GM18526 (cell line): ENCODE measurements around the gene STRADA.

Experiments used
- POLR2A ChIP-seq: IDR thresholded peaks from 3 replicates; pipeline ENCODE4 v1.6.1; 2011; ENCODE audit not compliant: insufficient read length; ENCODE audit errors: extremely low read depth

Gene STRADA

DNA sequence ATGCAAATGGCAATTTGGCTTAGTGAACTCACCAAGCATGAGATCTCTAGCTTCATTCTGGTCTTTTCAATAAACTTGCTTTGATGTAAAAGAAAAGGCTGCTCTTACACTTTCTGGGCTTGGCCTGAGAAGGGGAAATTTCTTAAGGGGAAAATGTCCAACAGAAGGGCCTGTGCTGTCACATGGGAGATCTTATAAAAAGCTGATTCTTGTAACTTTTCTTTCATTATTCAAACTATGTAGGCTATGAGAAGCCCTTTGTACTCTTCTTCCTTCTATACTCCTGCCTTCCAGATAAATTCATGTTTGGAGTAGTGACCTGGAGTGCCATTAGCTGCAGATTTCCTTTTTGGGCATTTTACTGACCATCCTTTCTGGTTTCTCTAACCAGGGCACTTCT is 58.6 kb downstream of the STRADA start:
- no peak for TF ChIP-seq POLR2A

DNA sequence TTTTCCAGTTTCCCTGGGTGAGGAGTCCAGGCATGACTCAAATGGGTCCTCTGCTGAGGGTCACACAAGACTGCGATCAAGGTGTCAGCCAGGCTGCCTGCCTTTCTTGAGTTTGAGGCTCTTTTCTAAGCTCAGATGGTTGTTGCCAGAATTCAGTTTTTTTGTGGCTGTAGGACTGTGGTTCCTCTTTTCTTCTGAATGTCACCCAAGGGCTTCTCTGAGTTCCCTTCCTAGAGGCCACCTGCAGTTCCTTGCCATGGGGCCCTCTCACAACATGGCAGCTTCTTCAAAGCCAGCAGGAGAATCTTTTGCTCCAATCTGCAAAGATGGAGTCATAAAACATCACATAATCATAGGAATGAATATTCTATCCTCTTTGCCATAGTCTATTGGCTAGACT is 59.2 kb downstream of the STRADA start:
- TF ChIP-seq POLR2A = no peak

DNA sequence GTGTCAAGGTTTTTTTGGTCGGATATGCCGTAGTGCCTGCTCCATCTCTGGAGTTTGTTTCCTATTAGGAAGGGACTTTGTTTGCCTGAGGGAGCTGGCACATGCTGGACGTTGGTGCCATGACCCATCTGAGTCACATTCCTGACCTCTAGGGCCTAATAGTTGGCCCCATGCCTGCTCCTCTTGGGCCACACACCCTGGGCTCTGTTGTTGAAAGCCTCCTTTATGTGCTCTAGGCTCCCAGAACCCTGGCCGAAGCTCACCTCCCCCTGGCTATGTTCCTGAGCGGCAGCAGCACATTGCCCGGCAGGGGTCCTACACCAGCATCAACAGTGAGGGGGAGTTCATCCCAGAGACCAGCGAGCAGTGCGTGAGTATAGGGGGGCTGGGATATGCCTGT is 60.1 kb downstream of the STRADA start:
- no peak for TF ChIP-seq POLR2A

DNA sequence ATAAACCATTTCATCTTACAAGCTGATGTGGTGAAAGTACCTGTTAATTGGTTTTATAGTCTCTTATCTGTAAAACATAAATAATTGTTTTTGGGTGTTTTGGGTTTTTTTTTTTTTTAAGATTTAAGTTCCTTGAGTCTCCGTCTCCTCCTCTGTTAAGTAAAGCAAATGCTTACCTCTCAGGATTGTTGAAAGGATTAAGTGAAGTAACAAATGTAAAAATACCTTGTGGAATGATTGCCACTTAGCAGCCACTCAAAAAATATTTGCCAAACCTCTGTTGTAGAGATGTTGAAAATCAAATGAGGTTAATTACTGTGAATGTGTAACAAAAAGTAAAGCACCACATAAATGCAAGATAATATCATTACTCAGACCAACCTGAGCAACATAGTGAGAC is 60.9 kb downstream of the STRADA start:
- TF ChIP-seq POLR2A = no peak

- TF ChIP-seq POLR2A = no peak
Measured at GRCh38 chr17:63679214-63679613, 62.4 kb downstream of the STRADA start.

DNA sequence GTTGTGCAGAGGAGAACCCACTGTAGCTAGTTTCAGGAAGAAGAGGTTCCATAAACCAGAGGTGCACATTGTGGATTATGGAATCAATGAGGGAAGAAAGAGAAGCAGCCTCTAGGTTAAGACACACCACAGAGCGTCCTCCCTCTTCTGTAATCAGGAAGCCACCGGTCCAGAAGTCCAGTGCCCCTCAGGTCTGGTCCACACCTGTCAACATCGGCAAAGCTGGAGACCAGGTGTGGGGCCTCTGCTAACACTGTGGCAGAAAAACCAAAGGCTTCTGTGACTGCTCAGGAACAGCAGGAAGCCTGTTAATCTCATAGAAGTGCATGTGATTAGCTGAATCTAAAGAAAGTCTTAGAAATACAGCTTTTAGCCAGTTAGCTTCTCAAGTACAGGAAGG is 65.0 kb downstream of the STRADA start:
- TF ChIP-seq POLR2A = no peak

GRCh38 chr17:63675607-63676546 is 65.7 kb downstream of the STRADA start:
- no peak for TF ChIP-seq POLR2A

GRCh38 chr17:63675231-63675606 is 66.4 kb downstream of the STRADA start:
- TF ChIP-seq POLR2A = no peak

GRCh38 chr17:63672856-63673255 is 68.7 kb downstream of the STRADA start:
- TF ChIP-seq POLR2A = no peak

DNA sequence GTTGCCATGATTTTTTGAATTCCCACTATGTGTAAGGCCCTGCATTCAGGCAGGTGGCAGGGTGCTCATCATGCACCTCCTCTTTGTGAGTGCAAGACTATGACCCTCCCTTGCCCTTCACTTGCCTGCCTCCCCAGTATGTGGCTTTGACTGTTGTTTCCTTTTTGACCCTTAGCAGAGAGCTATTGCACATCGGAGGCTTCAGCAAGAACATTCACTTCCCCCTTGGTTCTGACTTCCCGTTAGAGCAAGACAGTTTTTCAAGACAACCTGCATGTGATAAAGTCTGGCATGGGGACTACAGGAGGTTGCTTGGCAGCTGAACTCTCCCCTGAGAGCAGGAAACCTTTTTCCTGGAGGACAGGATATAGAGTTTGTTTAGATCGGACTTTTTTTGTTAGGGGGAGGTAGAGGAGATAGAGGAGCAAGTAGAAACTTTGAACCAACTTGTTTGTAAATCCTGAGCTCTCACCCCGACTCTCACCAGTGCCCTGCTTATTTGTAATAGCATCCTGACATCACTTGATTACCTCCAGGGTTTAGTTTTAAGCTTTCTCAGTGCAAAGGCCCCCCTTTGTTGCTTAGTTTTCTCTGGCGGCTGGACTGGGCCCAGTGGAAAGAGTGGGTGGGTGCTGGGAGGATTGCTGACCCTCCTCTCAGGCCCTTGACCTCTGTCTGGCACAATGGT is 75.9 kb downstream of the STRADA start:
- no peak for TF ChIP-seq POLR2A

- no peak for TF ChIP-seq POLR2A
Measured at GRCh38 chr17:63659850-63660249, 81.7 kb downstream of the STRADA start.

- TF ChIP-seq POLR2A = no peak
Measured at GRCh38 chr17:63658366-63658765, 83.2 kb downstream of the STRADA start.

GRCh38 chr17:63657786-63658185 is 83.8 kb downstream of the STRADA start:
- TF ChIP-seq POLR2A = no peak

- TF ChIP-seq POLR2A = no peak
Measured at GRCh38 chr17:63653050-63653449, 88.5 kb downstream of the STRADA start.
